OCI-LY1 (cell line): ENCODE results near the gene EHF.

ENCODE experiments used
- CTCF ChIP-seq: fragments of 200-600 bp; sonication (generic), shearing (Covaris generic); IDR thresholded peaks from 2 replicates; pipeline ENCODE4 v1.5.1; 2017; ENCODE audit warnings: mild to moderate bottlenecking, antibody characterized with exemption, low read length, moderate library complexity, mixed read lengths
- EZH2 ChIP-seq: fragments of 200-600 bp; sonication (generic), shearing (Covaris generic); IDR thresholded peaks from 2 replicates; pipeline ENCODE4 v1.8.0; 2017; ENCODE audit warnings: borderline replicate concordance, mixed run types, mild to moderate bottlenecking, antibody characterized with exemption, low read length, moderate library complexity, mixed read lengths

GRCh38 chr11:34680918-34681586 lies 60.2 kb downstream of the EHF start:
- TF ChIP-seq CTCF (no peak), EZH2 (no peak)
